Measurements from ENCODE around the gene SHD.

DNA sequence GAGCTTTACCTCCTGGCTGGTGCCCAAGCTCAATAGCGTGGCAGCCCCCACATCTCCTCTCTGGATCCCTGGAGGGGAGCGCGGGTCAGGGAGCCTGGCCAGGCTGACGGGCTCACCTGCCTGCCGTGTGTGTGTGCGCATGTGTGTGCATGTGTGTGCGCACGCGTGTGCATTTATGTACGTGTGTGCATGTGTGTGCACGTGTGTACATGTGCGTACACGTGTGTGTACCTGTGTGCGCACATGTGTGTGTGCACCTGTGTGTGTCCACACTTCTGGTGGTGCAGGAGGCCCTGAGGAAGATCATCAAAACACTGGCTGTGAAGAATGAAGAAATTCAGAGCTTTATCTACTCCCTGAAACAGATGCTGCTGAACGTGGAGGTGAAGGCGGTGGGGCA lies 26.6 kb downstream of the SHD start:
- no peak for TF ChIP-seq ZFP36L1 (CRISPR knock-in tag; IDR thresholded peaks at IDR 0.05)
- TF ChIP-seq ZNF451 (CRISPR knock-in tag; IDR thresholded peaks at IDR 0.05) = no peak
- TF ChIP-seq, protein P1, sequence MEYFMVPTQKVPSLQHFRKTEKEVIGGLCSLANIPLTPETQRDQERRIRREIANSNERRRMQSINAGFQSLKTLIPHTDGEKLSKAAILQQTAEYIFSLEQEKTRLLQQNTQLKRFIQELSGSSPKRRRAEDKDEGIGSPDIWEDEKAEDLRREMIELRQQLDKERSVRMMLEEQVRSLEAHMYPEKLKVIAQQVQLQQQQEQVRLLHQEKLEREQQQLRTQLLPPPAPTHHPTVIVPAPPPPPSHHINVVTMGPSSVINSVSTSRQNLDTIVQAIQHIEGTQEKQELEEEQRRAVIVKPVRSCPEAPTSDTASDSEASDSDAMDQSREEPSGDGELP (IDR thresholded peaks at IDR 0.05; ENCODE audit: borderline replicate concordance, low read depth) = no peak
- TF ChIP-seq, protein P2, sequence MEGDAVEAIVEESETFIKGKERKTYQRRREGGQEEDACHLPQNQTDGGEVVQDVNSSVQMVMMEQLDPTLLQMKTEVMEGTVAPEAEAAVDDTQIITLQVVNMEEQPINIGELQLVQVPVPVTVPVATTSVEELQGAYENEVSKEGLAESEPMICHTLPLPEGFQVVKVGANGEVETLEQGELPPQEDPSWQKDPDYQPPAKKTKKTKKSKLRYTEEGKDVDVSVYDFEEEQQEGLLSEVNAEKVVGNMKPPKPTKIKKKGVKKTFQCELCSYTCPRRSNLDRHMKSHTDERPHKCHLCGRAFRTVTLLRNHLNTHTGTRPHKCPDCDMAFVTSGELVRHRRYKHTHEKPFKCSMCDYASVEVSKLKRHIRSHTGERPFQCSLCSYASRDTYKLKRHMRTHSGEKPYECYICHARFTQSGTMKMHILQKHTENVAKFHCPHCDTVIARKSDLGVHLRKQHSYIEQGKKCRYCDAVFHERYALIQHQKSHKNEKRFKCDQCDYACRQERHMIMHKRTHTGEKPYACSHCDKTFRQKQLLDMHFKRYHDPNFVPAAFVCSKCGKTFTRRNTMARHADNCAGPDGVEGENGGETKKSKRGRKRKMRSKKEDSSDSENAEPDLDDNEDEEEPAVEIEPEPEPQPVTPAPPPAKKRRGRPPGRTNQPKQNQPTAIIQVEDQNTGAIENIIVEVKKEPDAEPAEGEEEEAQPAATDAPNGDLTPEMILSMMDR (CRISPR knock-in tag; IDR thresholded peaks at IDR 0.05) = no peak
- no peak for TF ChIP-seq GABPA (IDR thresholded peaks at IDR 0.05; ENCODE audit: low read depth, low read length)
- no peak for TF ChIP-seq GABPA (CRISPR knock-in tag; IDR thresholded peaks at IDR 0.05; ENCODE audit: low read depth)
- no peak for TF ChIP-seq ZNF891 (CRISPR knock-in tag; IDR thresholded peaks at IDR 0.05)
- TF ChIP-seq EP300 (IDR thresholded peaks at IDR 0.05; ENCODE audit: low read depth in 2 of 2, low read length in 2 of 2) = no peak
- no peak for TF ChIP-seq EP300 (CRISPR knock-in tag; IDR thresholded peaks at IDR 0.05; ENCODE audit: borderline replicate concordance)
- no peak for TF ChIP-seq SP1 (IDR thresholded peaks at IDR 0.05)
- TF ChIP-seq SP1 (CRISPR knock-in tag; IDR thresholded peaks at IDR 0.05) = no peak
- TF ChIP-seq, protein P3, sequence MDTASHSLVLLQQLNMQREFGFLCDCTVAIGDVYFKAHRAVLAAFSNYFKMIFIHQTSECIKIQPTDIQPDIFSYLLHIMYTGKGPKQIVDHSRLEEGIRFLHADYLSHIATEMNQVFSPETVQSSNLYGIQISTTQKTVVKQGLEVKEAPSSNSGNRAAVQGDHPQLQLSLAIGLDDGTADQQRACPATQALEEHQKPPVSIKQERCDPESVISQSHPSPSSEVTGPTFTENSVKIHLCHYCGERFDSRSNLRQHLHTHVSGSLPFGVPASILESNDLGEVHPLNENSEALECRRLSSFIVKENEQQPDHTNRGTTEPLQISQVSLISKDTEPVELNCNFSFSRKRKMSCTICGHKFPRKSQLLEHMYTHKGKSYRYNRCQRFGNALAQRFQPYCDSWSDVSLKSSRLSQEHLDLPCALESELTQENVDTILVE (CRISPR knock-in tag; IDR thresholded peaks at IDR 0.05) = no peak
